GM12878 (cell line): ENCODE results near the gene RYR2.

ENCODE experiments used
- CBX5 ChIP-seq: sonication (generic); IDR thresholded peaks from 2 replicates; pipeline ENCODE4 v1.6.1; 2016; ENCODE audit warnings: low read depth, moderate library complexity, mild to moderate bottlenecking, inconsistent platforms
- POLR2AphosphoS2 ChIP-seq: IDR thresholded peaks from 2 replicates; pipeline ENCODE4 v1.6.1; 2011; ENCODE audit warnings: low read depth, mild to moderate bottlenecking, low read length, improper control_type of control experiment, moderate library complexity
- SMAD1 ChIP-seq: fragments of 450-650 bp; IDR thresholded peaks from 2 replicates; pipeline ENCODE4 v1.6.1; 2018; ENCODE audit warnings: mild to moderate bottlenecking, low read depth; ENCODE audit not compliant: partially characterized antibody
- SPI1 ChIP-seq: IDR thresholded peaks from 2 replicates; pipeline ENCODE4 v1.6.1; 2011; ENCODE audit warnings: low read depth, mild to moderate bottlenecking, low read length, moderate library complexity, borderline replicate concordance; ENCODE audit not compliant: insufficient read depth
- TCF12 ChIP-seq: IDR thresholded peaks from 2 replicates; pipeline ENCODE4 v1.6.1; 2011; ENCODE audit warnings: low read depth, mild to moderate bottlenecking, low read length
- TCF7 ChIP-seq: IDR thresholded peaks from 2 replicates; pipeline ENCODE4 v1.6.1; 2014; ENCODE audit warnings: antibody characterized with exemption, borderline replicate concordance
- TF ChIP-seq, protein P1 (sequence below), 3 experiments: IDR thresholded peaks in 2 of 3; conservative IDR thresholded peaks in 1 of 3; 2 replicates each; pipeline ENCODE4 v1.5.1; 2011; ENCODE audit warnings: low read depth in 3 of 3, low read length in 3 of 3, mild to moderate bottlenecking in 3 of 3, control low read depth in 2 of 3, moderate library complexity in 2 of 3, inconsistent platforms in 1 of 3, mixed read lengths in 1 of 3; ENCODE audit not compliant: control insufficient read depth in 2 of 3, insufficient read depth in 1 of 3; ENCODE audit errors: extremely low read depth in 1 of 3

DNA sequence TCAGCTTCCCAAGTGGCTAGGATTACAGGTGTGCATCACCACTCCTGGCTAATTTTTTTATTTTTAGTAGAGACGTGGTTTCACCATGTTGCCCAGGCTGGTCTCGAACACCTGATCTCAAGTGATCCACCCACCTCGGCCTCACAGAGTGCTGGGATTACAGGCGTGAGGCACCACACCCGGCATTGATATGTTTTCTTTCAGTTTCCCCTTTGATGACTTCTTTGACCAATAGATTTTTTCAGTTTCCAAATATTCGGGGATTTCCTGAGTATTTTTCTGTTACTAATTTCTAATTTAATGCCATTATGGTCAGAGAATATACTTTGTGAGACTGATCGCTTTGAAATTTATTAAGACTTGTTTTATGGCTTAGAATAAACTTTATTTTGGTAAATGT, 406.1 kb downstream of the RYR2 start:
- TF ChIP-seq, protein P1, sequence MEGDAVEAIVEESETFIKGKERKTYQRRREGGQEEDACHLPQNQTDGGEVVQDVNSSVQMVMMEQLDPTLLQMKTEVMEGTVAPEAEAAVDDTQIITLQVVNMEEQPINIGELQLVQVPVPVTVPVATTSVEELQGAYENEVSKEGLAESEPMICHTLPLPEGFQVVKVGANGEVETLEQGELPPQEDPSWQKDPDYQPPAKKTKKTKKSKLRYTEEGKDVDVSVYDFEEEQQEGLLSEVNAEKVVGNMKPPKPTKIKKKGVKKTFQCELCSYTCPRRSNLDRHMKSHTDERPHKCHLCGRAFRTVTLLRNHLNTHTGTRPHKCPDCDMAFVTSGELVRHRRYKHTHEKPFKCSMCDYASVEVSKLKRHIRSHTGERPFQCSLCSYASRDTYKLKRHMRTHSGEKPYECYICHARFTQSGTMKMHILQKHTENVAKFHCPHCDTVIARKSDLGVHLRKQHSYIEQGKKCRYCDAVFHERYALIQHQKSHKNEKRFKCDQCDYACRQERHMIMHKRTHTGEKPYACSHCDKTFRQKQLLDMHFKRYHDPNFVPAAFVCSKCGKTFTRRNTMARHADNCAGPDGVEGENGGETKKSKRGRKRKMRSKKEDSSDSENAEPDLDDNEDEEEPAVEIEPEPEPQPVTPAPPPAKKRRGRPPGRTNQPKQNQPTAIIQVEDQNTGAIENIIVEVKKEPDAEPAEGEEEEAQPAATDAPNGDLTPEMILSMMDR (IDR thresholded peaks at IDR 0.05 in 2 of 3, conservative IDR thresholded peaks at IDR 0.05 in 1 of 3; ENCODE audit: control insufficient read depth in 2 of 3, extremely low read depth in 1 of 3, insufficient read depth in 1 of 3, low read depth in 3 of 3, low read length in 3 of 3): no peak
- TF ChIP-seq POLR2AphosphoS2 (no peak), SPI1 (no peak), TCF12 (no peak), CBX5 (no peak), TCF7 (no peak), SMAD1 (no peak)
